ENCODE measurements around the gene DNAJC7.

GRCh38 chr17:41971721-41972523, 45.3 kb downstream of the DNAJC7 start:
- TF ChIP-seq CTCF (IDR thresholded peaks at IDR 0.05): no peak
- TF ChIP-seq POLR2A (IDR thresholded peaks at IDR 0.05): no peak
